ENCODE results near the gene MED1. TPM values are rescaled to one million over a fixed set of nuclear protein-coding genes. Genes with fewer than 3 reads are reported as not detected.

MED1 gene
- total and polyA plus RNA-seq, 2 of the 4 experiments (the other 2 are of a cell fraction) = 16.9 to 24.2 TPM

DNA sequence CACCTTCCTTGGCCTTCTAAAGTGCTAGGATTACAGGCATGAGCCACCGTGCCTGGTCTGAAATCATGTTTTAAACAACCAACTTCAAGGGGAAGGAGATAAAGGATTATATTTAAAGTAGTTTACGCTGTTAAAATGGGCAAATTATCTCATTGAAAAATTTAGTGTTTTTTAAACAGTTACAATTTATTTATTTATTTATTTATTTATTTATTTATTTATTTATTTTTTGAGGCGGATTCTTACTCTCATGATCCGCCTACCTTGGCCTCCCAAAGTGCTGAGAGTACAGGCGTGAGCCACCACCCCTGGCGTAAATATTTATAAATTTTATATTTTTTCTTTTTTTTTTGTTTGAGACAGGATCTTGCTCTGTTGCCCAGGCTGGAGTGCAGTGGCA, 32.4 kb upstream of the MED1 start:
- WGBS, 2 experiments (ENCODE audit: extremely low coverage in 2 of 2, insufficient read length in 1 of 2) = no CpG with 5 or more reads among the region's 6 CpGs
- Histone ChIP-seq H3K27ac (ENCODE audit: insufficient read depth, low read length) (no peak overlapping the region), H3K4me1 (ENCODE audit: control insufficient read depth, insufficient read depth, low read length) (no peaks in the 10 kb centered on the region; the same call in 1 of the 2 replicates), H3K4me3 (ENCODE audit: insufficient read depth, low read depth, low read length) (no peak overlapping the region), H3K4ac (ENCODE audit: low read depth, low read length) (no peak overlapping the region), H3K9ac (ENCODE audit: low read depth, low read length) (no peak overlapping the region), H2AK5ac (ENCODE audit: low read depth, low read length) (no peak overlapping the region), H3K36me3 (ENCODE audit: control insufficient read depth, insufficient read depth, low read length) (peaks cover 14% of the 10 kb centered on the region), H2BK15ac (ENCODE audit: low read depth, low read length) (no peak overlapping the region), H2AK9ac (replicated peaks; ENCODE audit: low read depth, low read length, poor library complexity) (no peak overlapping the region), H2BK20ac (ENCODE audit: low read depth, low read length) (no peak overlapping the region), H3K9me1 (ENCODE audit: insufficient read depth, low read length) (peaks cover 9% of the 10 kb centered on the region; the same call in 1 of the 2 replicates), H3K4me2 (ENCODE audit: low read depth, low read length) (no peak overlapping the region), H3K27me3 (ENCODE audit: control insufficient read depth, insufficient read depth, low read length) (no peaks in the 10 kb centered on the region), H3K14ac (replicated peaks; ENCODE audit: low read depth, low read length) (no peak overlapping the region), H4K5ac (ENCODE audit: low read depth, low read length) (no peak overlapping the region), H3K56ac (ENCODE audit: extremely low read depth, insufficient read depth, low read length) (no peak overlapping the region), H3K9me3 (ENCODE audit: control insufficient read depth, insufficient read depth, low read length) (no peaks in the 10 kb centered on the region), H3K23ac (ENCODE audit: low read depth, low read length) (no peak overlapping the region), H4K8ac (ENCODE audit: low read depth in 2 of 2, low read length in 2 of 2) (no peak overlapping the region), H4K91ac (ENCODE audit: insufficient read depth, low read depth, low read length) (no peak overlapping the region), H2BK5ac (ENCODE audit: low read depth, low read length, poor library complexity, severe bottlenecking) (no peak overlapping the region), H3K18ac (ENCODE audit: low read depth, low read length) (no peak overlapping the region), H2AFZ (replicated peaks; ENCODE audit: low read length, poor library complexity) (no peak overlapping the region), H3K79me1 (ENCODE audit: low read depth in 1 of 2, low read length in 2 of 2) (peaks cover 24 to 65% of the 10 kb centered on the region in 2 experiments), H2BK120ac (ENCODE audit: low read depth, low read length) (no peak overlapping the region), H4K20me1 (ENCODE audit: insufficient read depth, low read length) (peaks cover 22% of the 10 kb centered on the region)
- dilution Hi-C loops (cut with HindIII; ENCODE audit: low sequenced_read_pairs, unreplicated experiment) (no loop called here), intact Hi-C loops (cut with micrococcal nuclease) (no loop called here), in situ Hi-C loops (cut with MboI; ENCODE audit: low sequenced_read_pairs) (no loop called here)
- DNase-seq (no peak), ATAC-seq (ENCODE audit: low read depth) (no peak)
- ChIA-PET POLR2A (ENCODE audit: unreplicated experiment) (no interaction called here), CTCF (no interaction called here)
- no TSS peak for BruUV-seq (replicated peaks)
- no peak for TF ChIP-seq MAFK (IDR thresholded peaks at IDR 0.05; ENCODE audit: low read depth, low read length)
- no peak for TF ChIP-seq POLR2A (IDR thresholded peaks at IDR 0.05; ENCODE audit: low read depth, low read length)
- TF ChIP-seq, protein P1, sequence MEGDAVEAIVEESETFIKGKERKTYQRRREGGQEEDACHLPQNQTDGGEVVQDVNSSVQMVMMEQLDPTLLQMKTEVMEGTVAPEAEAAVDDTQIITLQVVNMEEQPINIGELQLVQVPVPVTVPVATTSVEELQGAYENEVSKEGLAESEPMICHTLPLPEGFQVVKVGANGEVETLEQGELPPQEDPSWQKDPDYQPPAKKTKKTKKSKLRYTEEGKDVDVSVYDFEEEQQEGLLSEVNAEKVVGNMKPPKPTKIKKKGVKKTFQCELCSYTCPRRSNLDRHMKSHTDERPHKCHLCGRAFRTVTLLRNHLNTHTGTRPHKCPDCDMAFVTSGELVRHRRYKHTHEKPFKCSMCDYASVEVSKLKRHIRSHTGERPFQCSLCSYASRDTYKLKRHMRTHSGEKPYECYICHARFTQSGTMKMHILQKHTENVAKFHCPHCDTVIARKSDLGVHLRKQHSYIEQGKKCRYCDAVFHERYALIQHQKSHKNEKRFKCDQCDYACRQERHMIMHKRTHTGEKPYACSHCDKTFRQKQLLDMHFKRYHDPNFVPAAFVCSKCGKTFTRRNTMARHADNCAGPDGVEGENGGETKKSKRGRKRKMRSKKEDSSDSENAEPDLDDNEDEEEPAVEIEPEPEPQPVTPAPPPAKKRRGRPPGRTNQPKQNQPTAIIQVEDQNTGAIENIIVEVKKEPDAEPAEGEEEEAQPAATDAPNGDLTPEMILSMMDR (conservative IDR thresholded peaks at IDR 0.05; ENCODE audit: low read depth, low read length) = no peak
- no peak for TF ChIP-seq MAZ (IDR thresholded peaks at IDR 0.05; ENCODE audit: borderline replicate concordance, low read depth, low read length)
- no peak for TF ChIP-seq NFE2L2 (IDR thresholded peaks at IDR 0.05; ENCODE audit: low read depth, low read length)
- no peak for TF ChIP-seq CHD1 (IDR thresholded peaks at IDR 0.05; ENCODE audit: low read depth, low read length)
- no peak for TF ChIP-seq RFX5 (IDR thresholded peaks at IDR 0.05; ENCODE audit: low read depth, low read length)
- TF ChIP-seq BHLHE40 (IDR thresholded peaks at IDR 0.05; ENCODE audit: low read depth, low read length) = no peak
- TF ChIP-seq RCOR1 (IDR thresholded peaks at IDR 0.05; ENCODE audit: insufficient replicate concordance, low read length) = no peak
- TF ChIP-seq CEBPB (IDR thresholded peaks at IDR 0.05; ENCODE audit: low read depth, low read length) = no peak
- TF ChIP-seq, protein P2, sequence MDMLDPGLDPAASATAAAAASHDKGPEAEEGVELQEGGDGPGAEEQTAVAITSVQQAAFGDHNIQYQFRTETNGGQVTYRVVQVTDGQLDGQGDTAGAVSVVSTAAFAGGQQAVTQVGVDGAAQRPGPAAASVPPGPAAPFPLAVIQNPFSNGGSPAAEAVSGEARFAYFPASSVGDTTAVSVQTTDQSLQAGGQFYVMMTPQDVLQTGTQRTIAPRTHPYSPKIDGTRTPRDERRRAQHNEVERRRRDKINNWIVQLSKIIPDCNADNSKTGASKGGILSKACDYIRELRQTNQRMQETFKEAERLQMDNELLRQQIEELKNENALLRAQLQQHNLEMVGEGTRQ (IDR thresholded peaks at IDR 0.05; ENCODE audit: low read depth, low read length) = no peak
- TF ChIP-seq MXI1 (IDR thresholded peaks at IDR 0.05; ENCODE audit: borderline replicate concordance, low read depth, low read length) = no peak
- no peak for TF ChIP-seq SMC3 (IDR thresholded peaks at IDR 0.05; ENCODE audit: low read depth, low read length)
- no peak for TF ChIP-seq RAD21 (IDR thresholded peaks at IDR 0.05; ENCODE audit: low read length)
- TF ChIP-seq, protein P3, sequence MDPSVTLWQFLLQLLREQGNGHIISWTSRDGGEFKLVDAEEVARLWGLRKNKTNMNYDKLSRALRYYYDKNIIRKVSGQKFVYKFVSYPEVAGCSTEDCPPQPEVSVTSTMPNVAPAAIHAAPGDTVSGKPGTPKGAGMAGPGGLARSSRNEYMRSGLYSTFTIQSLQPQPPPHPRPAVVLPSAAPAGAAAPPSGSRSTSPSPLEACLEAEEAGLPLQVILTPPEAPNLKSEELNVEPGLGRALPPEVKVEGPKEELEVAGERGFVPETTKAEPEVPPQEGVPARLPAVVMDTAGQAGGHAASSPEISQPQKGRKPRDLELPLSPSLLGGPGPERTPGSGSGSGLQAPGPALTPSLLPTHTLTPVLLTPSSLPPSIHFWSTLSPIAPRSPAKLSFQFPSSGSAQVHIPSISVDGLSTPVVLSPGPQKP (IDR thresholded peaks at IDR 0.05; ENCODE audit: borderline replicate concordance, low read depth, low read length) = no peak
- no peak for TF ChIP-seq FOS (IDR thresholded peaks at IDR 0.05; ENCODE audit: low read depth, low read length)
